Astrocyte (in vitro differentiated cells and primary cell): Measurements from ENCODE around the gene DUS3L. TPM values are rescaled to one million over a fixed set of nuclear protein-coding genes. Genes with fewer than 3 reads are reported as not detected.

Experiments
- DNase-seq: peaks from one replicate; pipeline ENCODE4 v3.0.0-alpha.2; 2010; ENCODE audit warnings: low read depth
- FAIRE-seq: peaks from 2 replicates; lab custom pipeline; 2011; peaks lifted over from hg19 to GRCh38; lab: Jason Lieb, UNC
- H2AFZ ChIP-seq: 2 replicates; pipeline ENCODE4 v1.6.0; 2012; ENCODE audit warnings: low read depth, low read length, inconsistent platforms
- H3K27ac ChIP-seq: 2 replicates; pipeline ENCODE4 v1.5.1; 2011; ENCODE audit warnings: low read depth, low read length, inconsistent platforms
- H3K27me3 ChIP-seq: 2 replicates; pipeline ENCODE4 v1.6.0; 2011; ENCODE audit warnings: low read length, inconsistent platforms; ENCODE audit not compliant: insufficient read depth
- H3K36me3 ChIP-seq: 2 replicates; pipeline ENCODE4 v1.5.1; 2011; ENCODE audit warnings: low read length, inconsistent platforms; ENCODE audit not compliant: insufficient read depth
- H3K4me1 ChIP-seq: 2 replicates; pipeline ENCODE4 v1.5.1; 2011; ENCODE audit warnings: low read length, inconsistent platforms; ENCODE audit not compliant: insufficient read depth
- H3K4me2 ChIP-seq: 2 replicates; pipeline ENCODE4 v1.6.0; 2012; ENCODE audit warnings: low read length, inconsistent platforms
- H3K4me3 ChIP-seq: 2 replicates; pipeline ENCODE4 v1.5.1; 2011; ENCODE audit warnings: low read depth, mild to moderate bottlenecking, low read length, inconsistent platforms; ENCODE audit not compliant: insufficient read depth
- H3K79me2 ChIP-seq: 2 replicates; pipeline ENCODE4 v1.6.0; 2012; ENCODE audit warnings: mild to moderate bottlenecking, low read length, inconsistent platforms; ENCODE audit not compliant: insufficient read depth
- H3K9ac ChIP-seq: 2 replicates; pipeline ENCODE4 v1.6.0; 2012; ENCODE audit warnings: mild to moderate bottlenecking, low read length, inconsistent platforms
- H3K9me3 ChIP-seq: 2 replicates; pipeline ENCODE4 v1.5.1; 2012; ENCODE audit warnings: low read depth, mild to moderate bottlenecking, low read length, inconsistent platforms; ENCODE audit not compliant: insufficient read depth
- H4K20me1 ChIP-seq: 2 replicates; pipeline ENCODE4 v1.6.0; 2012; ENCODE audit warnings: low read length, inconsistent platforms; ENCODE audit not compliant: insufficient read depth
- H3K27ac Mint-ChIP-seq: one replicate; pipeline ENCODE4 v1.8.0; 2021; ENCODE audit warnings: mild to moderate bottlenecking, mixed read lengths; ENCODE audit not compliant: unreplicated experiment
- H3K27me3 Mint-ChIP-seq: one replicate; pipeline ENCODE4 v1.8.0; 2021; ENCODE audit warnings: low read depth, mixed read lengths; ENCODE audit not compliant: unreplicated experiment
- H3K36me3 Mint-ChIP-seq: one replicate; pipeline ENCODE4 v1.8.0; 2021; ENCODE audit warnings: low read depth, mixed read lengths; ENCODE audit not compliant: unreplicated experiment
- H3K4me1 Mint-ChIP-seq: one replicate; pipeline ENCODE4 v1.8.0; 2021; ENCODE audit warnings: low read depth, mixed read lengths; ENCODE audit not compliant: unreplicated experiment
- H3K4me3 Mint-ChIP-seq: one replicate; pipeline ENCODE4 v1.8.0; 2021; ENCODE audit warnings: mild to moderate bottlenecking, moderate library complexity, mixed read lengths; ENCODE audit not compliant: unreplicated experiment
- H3K9me3 Mint-ChIP-seq: one replicate; pipeline ENCODE4 v1.8.0; 2021; ENCODE audit warnings: mild to moderate bottlenecking, mixed read lengths; ENCODE audit not compliant: unreplicated experiment
- EZH2 ChIP-seq: IDR thresholded peaks from 2 replicates; pipeline ENCODE4 v1.6.1; 2012; ENCODE audit warnings: mild to moderate bottlenecking, low read length, inconsistent platforms; ENCODE audit not compliant: insufficient read depth
- total RNA-seq: library from RNA; stranded (reverse); gene quantifications from 2 replicates; pipeline ENCODE4 v1.2.1, GENCODE V29; 2021
- TF ChIP-seq, protein P1 (sequence below): IDR thresholded peaks from 2 replicates; pipeline ENCODE4 v1.5.1; 2011; ENCODE audit warnings: low read depth, mild to moderate bottlenecking, inconsistent platforms, low read length, moderate library complexity; ENCODE audit not compliant: insufficient read depth

DUS3L gene
- total RNA-seq, 1 donor from 2014 or later, result 18.4 TPM

DNA sequence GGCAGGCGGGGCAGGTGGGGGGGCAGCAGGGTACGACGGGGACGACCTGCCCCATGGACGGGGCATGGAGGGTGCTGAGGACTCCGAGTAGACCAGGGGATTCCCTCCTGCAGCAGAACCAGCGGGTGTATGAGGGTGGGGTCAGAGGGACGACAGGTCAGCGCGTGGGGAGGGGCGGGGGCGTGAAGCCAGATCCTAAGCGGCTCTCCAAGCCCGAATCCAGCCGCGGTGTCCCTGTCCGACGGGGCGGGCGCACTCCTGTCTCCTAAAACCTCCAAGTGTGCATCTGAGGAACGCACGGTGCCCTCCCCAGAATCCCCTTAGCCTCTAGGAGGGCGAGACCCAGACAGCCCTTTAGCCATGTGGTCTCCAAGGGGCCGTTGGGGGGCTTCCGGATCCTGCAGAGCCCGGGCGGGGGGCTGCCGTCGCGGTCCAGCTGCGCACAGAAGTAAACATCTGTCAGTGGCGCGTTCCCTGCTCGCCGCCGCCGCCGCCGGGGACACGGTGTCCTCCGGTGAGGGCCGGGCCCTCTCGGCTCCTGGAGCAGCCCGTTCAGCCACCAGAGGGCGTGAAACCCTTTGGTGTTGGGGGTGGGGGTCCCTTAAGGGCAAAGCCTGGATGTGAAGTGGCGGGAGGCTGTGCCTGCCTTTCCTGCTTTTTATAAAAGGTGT lies 14.6 kb upstream of the DUS3L start:
- TF ChIP-seq, protein P1, sequence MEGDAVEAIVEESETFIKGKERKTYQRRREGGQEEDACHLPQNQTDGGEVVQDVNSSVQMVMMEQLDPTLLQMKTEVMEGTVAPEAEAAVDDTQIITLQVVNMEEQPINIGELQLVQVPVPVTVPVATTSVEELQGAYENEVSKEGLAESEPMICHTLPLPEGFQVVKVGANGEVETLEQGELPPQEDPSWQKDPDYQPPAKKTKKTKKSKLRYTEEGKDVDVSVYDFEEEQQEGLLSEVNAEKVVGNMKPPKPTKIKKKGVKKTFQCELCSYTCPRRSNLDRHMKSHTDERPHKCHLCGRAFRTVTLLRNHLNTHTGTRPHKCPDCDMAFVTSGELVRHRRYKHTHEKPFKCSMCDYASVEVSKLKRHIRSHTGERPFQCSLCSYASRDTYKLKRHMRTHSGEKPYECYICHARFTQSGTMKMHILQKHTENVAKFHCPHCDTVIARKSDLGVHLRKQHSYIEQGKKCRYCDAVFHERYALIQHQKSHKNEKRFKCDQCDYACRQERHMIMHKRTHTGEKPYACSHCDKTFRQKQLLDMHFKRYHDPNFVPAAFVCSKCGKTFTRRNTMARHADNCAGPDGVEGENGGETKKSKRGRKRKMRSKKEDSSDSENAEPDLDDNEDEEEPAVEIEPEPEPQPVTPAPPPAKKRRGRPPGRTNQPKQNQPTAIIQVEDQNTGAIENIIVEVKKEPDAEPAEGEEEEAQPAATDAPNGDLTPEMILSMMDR, result peak; percentile 45
- TF ChIP-seq EZH2, result peak; percentile 96
- H3K4me3 ChIP-seq, result no peak overlapping the region
- no peak overlapping the region for H3K27ac ChIP-seq
- Mint-ChIP-seq H3K36me3 (no peaks in the 10 kb centered on the region), H3K9me3 (no peaks in the 10 kb centered on the region), H3K27me3 (peaks cover 41% of the 10 kb centered on the region), H3K4me3 (peak overlapping the region; percentile 34), H3K4me1 (no peaks in the 10 kb centered on the region), H3K27ac (no peak overlapping the region)
- peaks cover 5% of the 10 kb centered on the region for H3K4me1 ChIP-seq
- no peaks in the 10 kb centered on the region for H3K36me3 ChIP-seq
- no peaks in the 10 kb centered on the region for H4K20me1 ChIP-seq
- H3K9me3 ChIP-seq, result no peaks in the 10 kb centered on the region
- H2AFZ ChIP-seq, result no peak overlapping the region
- H3K9ac ChIP-seq, result no peak overlapping the region
- H3K79me2 ChIP-seq, result no peaks in the 10 kb centered on the region
- H3K27me3 ChIP-seq, result peaks cover 20% of the 10 kb centered on the region
- DNase-seq (no peak), FAIRE-seq (no peak)
- H3K4me2 ChIP-seq, result no peak overlapping the region

DNA sequence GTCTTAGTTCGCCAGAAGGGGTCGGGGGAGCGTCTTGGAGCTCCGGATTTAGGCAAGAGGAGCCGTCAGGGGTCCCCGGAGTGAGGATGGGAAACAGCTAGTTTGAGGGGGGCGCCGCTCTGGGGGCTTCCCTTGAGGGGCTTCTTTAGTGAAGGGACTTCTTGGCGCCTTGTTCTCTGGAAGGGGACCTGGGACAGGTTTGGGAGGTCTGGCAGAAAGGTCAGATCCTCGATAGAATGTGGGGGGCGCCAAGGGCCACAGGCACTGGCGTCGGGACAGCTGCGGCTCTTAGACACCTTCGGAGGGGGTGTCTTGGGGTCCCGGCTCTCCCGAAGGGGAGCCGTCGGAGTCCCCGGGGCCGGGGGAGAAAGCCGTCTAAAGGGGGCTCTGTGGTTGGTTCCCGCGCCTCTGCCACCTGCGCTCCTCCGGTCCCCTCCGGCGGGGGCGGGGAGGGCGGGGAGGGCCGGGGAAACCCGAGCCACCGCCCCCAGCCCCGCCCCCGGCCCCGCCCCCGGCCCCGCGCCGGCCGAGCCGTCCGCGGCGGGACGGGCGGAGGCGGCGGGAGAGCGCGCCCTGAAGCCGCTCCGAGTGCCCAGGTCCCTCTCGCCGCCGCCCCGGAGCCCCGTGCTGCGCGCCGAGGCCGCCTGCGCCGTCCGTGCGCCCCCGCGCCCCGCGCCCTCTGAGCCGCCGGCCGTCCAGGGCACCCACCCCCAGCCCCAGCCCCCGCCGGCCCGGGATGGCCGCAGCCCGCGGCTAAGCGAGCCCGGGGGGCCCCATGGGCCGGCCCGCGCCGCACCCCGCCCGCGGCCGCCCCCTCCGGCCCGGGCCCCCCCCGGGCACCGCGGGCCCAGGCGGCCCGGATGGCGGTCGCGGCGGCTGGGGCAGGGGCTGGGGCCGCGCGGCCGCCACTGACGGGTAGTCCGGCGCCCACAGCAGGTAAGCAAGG lies 13.8 kb upstream of the DUS3L start, which contains the start of gene NRTN:
TSS of gene NRTN (plus strand) at position 552 of the 946 bp plus-strand sequence. CDS start 19,099 bp downstream, outside the sequence.
- H3K4me3 ChIP-seq, result no peak within 1 kb of the TSS
- peak within 1 kb of the TSS; percentile 34 for H3K4me3 Mint-ChIP-seq
- H3K9me3 ChIP-seq, result no peaks in the 10 kb centered on the region
- H3K9ac ChIP-seq, result no peak within 1 kb of the TSS
- H3K36me3 Mint-ChIP-seq, result no peaks in the 10 kb centered on the region
- FAIRE-seq (no peak), DNase-seq (no peak)
- H2AFZ ChIP-seq, result peak within 1 kb of the TSS; percentile 58
- no peaks in the 10 kb centered on the region for H3K9me3 Mint-ChIP-seq
- no peak within 1 kb of the TSS for H3K27ac Mint-ChIP-seq
- H3K4me2 ChIP-seq, result peak within 1 kb of the TSS; percentile 86
- H4K20me1 ChIP-seq, result no peaks in the 10 kb centered on the region
- peaks cover 5% of the 10 kb centered on the region for H3K4me1 ChIP-seq
- peaks cover 41% of the 10 kb centered on the region for H3K27me3 Mint-ChIP-seq
- TF ChIP-seq, protein P1, result no peak
- TF ChIP-seq EZH2, result peak; percentile 48
- no peaks in the 10 kb centered on the region for H3K36me3 ChIP-seq
- H3K27ac ChIP-seq, result no peak within 1 kb of the TSS
- peaks cover 20% of the 10 kb centered on the region for H3K27me3 ChIP-seq
- H3K4me1 Mint-ChIP-seq, result no peaks in the 10 kb centered on the region
- no peaks in the 10 kb centered on the region for H3K79me2 ChIP-seq
